GM19468 (cell line): ENCODE measurements around the gene SYCN.

Source experiments
- ATAC-seq: cut with Tn5 transposase; IDR thresholded peaks from one replicate; pipeline ENCODE4 v1.9.1; 2021; ENCODE audit warnings: mild to moderate bottlenecking, moderate library complexity, moderate number of reproducible peaks; ENCODE audit not compliant: unreplicated experiment; ENCODE audit errors: extremely low read depth

SYCN gene

DNA sequence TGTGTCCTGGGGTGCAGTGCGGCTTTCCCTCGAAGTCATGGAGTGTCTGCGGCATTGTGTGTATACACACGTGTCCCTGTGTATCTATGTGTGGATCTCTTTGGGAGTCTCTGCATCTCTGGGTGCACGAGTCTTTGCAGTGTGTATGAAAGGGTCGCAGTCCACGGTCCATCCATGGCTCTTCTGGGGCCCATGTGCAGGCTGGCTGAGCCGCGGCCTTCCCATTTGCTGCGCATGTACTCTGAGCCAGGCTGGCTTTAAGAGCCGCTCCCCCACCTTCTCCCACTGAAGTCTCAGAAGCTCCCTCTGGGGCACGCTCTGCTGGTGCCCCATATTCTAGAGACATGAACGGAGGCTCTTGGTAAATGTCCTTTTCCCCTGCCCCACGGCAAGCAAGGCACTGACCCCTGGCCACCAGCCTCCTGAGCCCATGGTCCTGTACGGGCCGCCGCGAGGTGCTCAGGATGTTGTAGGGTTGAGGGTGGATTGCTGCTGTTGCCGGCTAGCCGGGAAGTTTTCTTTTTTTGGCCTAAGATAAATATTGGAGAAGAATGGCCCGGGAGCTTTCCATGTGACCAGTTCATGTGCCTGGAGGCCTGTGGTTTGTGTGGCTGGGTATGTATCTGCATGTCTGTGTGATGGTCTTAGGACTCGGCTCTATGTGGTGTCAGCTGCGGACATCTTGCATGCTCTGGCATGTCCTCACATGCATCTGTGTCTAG is 46.6 kb downstream of the SYCN start:
- no peak for ATAC-seq

- no peak for ATAC-seq
These were observed 47.5 kb downstream of the SYCN start for GRCh38 chr19:39156326-39157230.

DNA sequence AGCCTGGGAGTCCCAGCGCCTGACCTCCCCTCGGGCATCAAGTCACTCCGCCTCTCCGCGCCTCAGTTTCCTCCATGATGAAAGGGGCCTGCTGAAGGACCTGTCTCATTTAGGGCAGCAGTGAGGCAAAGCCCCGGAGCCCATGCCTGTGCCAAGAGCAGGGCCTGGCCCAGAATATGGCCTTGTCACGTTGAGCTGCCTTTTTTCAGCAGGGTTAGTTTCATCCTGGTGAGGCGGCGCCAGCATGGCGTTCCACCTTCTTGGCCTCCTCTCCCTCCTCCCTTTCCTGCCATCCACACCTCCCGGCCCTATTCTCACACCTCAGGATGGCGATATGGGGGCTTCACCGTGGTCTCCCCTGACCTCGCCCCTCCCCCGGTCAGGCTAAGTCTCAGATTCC is 48.3 kb downstream of the SYCN start:
- ATAC-seq = no peak

- no peak for ATAC-seq
These were observed 48.9 kb downstream of the SYCN start for GRCh38 chr19:39155114-39155700.

DNA sequence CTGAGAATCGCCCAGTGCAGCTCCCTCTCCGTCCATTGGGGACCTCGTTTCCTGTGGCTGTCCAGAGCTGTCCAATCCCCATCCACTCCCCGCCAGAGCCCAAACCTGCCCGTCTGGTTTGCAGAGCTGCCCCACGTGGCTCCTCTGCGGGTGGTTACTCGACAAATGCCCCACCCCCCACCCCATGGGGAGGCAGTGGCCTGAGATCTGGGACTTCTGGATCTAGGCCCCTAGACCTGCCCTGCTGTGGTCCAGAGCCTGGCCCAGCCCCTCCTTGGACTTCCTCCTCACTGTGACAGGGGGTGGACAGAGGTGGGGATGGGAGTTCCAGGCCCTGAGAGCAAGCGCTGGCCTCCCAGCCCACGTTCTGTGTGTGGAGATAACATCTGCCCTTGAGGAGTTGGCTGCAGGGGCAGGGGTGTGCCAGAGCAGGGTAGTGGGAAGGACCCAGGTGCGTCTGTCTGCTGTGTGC is 49.4 kb downstream of the SYCN start:
- no peak for ATAC-seq

GRCh38 chr19:39154100-39154628 is 49.9 kb downstream of the SYCN start:
- no peak for ATAC-seq
